Naive thymus-derived CD4-positive, alpha-beta T cell (primary cell): Measurements from ENCODE around the gene RNF125. TPM values are rescaled to one million over a fixed set of nuclear protein-coding genes. Genes with fewer than 3 reads are reported as not detected.
"Not testable (repeated sequence)": the region's sequence is repeated elsewhere in the genome, so short reads cannot be mapped to it uniquely, and the experiment has no call there.

Experiments
- ATAC-seq: fragments of 150-1000 bp; cut with Tn5 transposase; 2 replicates; pipeline ENCODE4 v1.10.0; 2021; ENCODE audit warnings: mild to moderate bottlenecking, moderate library complexity
- CTCF ChIA-PET: fragments of 350-600 bp; sonication (Branson Sonifier 250); formaldehyde crosslinking; loops from one replicate; lab custom pipeline; 2021; ENCODE audit warnings: antibody characterized with exemption; lab: Charles Lee
- POLR2A ChIA-PET: fragments of 350-600 bp; sonication (Branson Sonifier 250); formaldehyde crosslinking; loops from one replicate; lab custom pipeline; 2021; ENCODE audit warnings: antibody characterized with exemption, inconsistent platforms; lab: Charles Lee
- DNase-seq, 9 donors: peaks; one replicate each; pipeline versions ENCODE4 v3.0.0 to v3.0.0-alpha.2; 2020 to 2022; ENCODE audit warnings: mixed read lengths in 1 of 9
- H3K27ac ChIP-seq: one replicate; pipeline ENCODE4 v1.7.0; 2013; ENCODE audit warnings: mild to moderate bottlenecking, low read depth, low read length, moderate library complexity
- H3K27me3 ChIP-seq, 2 donors: one replicate each; pipeline ENCODE4 v1.7.0; 2013; ENCODE audit warnings: low read length in 2 of 2, mild to moderate bottlenecking in 2 of 2, moderate library complexity in 2 of 2; ENCODE audit not compliant: control insufficient read depth in 2 of 2, insufficient read depth in 2 of 2
- H3K36me3 ChIP-seq, 3 experiments: 1 replicate in 2 of 3; 2 replicates in 1 of 3; pipeline ENCODE4 v1.7.0; 2013; ENCODE audit warnings: low read length in 3 of 3, mild to moderate bottlenecking in 3 of 3, moderate library complexity in 1 of 3; ENCODE audit not compliant: insufficient read depth in 3 of 3, control insufficient read depth in 2 of 3
- H3K4me1 ChIP-seq, 2 donors: one replicate each; pipeline ENCODE4 v1.7.0; 2013; ENCODE audit warnings: low read length in 2 of 2, mild to moderate bottlenecking in 2 of 2, moderate library complexity in 1 of 2; ENCODE audit not compliant: control insufficient read depth in 2 of 2, insufficient read depth in 2 of 2
- H3K4me3 ChIP-seq: 2 replicates; pipeline ENCODE4 v1.7.0; 2013; ENCODE audit warnings: mild to moderate bottlenecking, low read length
- H3K9me3 ChIP-seq, 3 experiments: 1 replicate in 2 of 3; 2 replicates in 1 of 3; pipeline ENCODE4 v1.7.0; 2013; ENCODE audit warnings: low read length in 3 of 3; ENCODE audit not compliant: control insufficient read depth in 2 of 3
- H3K27ac Mint-ChIP-seq, 9 donors: one replicate each; pipeline ENCODE4 v1.8.0; 2020 to 2022; ENCODE audit warnings: mixed read lengths in 9 of 9, mild to moderate bottlenecking in 8 of 9, moderate library complexity in 5 of 9, inconsistent platforms in 2 of 9
- H3K27me3 Mint-ChIP-seq, 5 donors: one replicate each; pipeline ENCODE4 v1.8.0; 2021 to 2022; ENCODE audit warnings: mixed read lengths in 5 of 5, mild to moderate bottlenecking in 1 of 5
- H3K36me3 Mint-ChIP-seq, 5 donors: one replicate each; pipeline ENCODE4 v1.8.0; 2020 to 2022; ENCODE audit warnings: mixed read lengths in 5 of 5, mild to moderate bottlenecking in 3 of 5, inconsistent platforms in 1 of 5
- H3K4me1 Mint-ChIP-seq, 7 donors: one replicate each; pipeline ENCODE4 v1.8.0; 2020 to 2022; ENCODE audit warnings: mixed read lengths in 7 of 7, mild to moderate bottlenecking in 3 of 7, inconsistent platforms in 1 of 7
- H3K4me3 Mint-ChIP-seq, 10 donors: one replicate each; pipeline ENCODE4 v1.8.0; 2020 to 2022; ENCODE audit warnings: mild to moderate bottlenecking in 10 of 10, mixed read lengths in 10 of 10, moderate library complexity in 6 of 10, inconsistent platforms in 2 of 10
- H3K9me3 Mint-ChIP-seq, 11 donors: one replicate each; pipeline ENCODE4 v1.8.0; 2020 to 2022; ENCODE audit warnings: mixed read lengths in 11 of 11, mild to moderate bottlenecking in 4 of 11, inconsistent platforms in 1 of 11, moderate library complexity in 1 of 11
- intact Hi-C, 2 donors: fragments of 100-400 bp; cut with micrococcal nuclease; formaldehyde crosslinking; loops; one replicate each; pipeline ENCODE4 v1.15.1; 2023
- polyA plus RNA-seq, 2 donors: library from polyadenylated mRNA; unstranded; fragments of 300-500 nt; fragmentation: Illumina TruSeq; gene quantifications; one replicate each; pipeline ENCODE4 v1.2.3, GENCODE V29; 2021
- total RNA-seq, 6 experiments: library from RNA in 5 of 6; stranded (reverse) in 5 of 6; gene quantifications; 1 replicate in 5 of 6; 2 replicates in 1 of 6; pipeline ENCODE4 v1.2.3 and lab custom pipeline; 2021 to 2026

The RNF125 gene
- total and polyA plus RNA-seq, 7 experiments from 2014 or later = 20.9 to 64.7 (median 37.1) TPM

DNA sequence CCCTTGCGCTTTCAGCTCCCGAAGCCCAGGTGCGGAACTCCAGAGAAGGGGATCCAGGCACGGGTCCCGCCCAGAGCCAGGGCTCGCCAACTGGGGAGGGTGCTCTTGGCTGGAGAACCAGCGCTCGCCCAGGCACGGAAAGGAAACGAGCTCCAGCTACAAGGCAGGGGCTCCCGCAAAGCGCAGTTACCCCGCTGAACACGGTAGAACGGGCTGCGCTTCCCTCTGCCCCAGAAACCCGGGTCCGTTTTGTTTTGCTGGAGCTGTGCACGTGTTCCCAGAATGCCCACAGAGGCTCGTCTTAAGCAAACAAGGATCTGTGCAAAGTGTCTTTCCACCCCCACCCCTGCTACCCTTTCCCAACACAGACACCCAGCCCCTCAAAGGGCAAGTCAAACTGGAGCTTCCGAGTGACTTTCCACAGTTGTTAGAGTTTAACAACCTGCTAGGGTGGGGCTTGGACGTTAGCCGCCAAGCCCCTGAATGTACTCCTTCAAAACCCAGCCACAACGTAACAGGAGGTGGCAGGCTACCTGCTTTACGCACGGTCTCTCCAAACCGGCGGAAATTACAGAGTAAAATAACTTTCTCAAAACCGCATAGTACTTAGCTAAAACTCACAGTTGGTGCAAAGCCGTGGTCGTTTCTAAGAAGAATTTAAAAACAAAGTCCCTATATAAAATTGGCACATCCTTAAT is 775 bp downstream of the RNF125 start:
- peak; percentile 40 to 90 (median 86) for DNase-seq
- peak; percentile 58 for ATAC-seq
- H3K27me3 Mint-ChIP-seq = peaks cover 0 to 1% (median 0%) of the 10 kb centered on the region in 5 donors
- ChIA-PET CTCF (interaction anchor here (0.6 to 3.9 kb wide), 15 partner anchors 9 to 81 kb away, joined by 3 to 18 read pairs (median 5); partner anchors contain the start of gene TRAPPC8), POLR2A (interaction anchor here (0.6 to 4.6 kb wide), 27 partner anchors 8 to 452 kb away, joined by 3 to 100 read pairs (median 5); partner anchors contain the start of genes GAREM1, RNF138 and TRAPPC8)
- peak overlapping the region; percentile 87 for H3K27ac ChIP-seq
- peaks cover 0 to 3% (median 0%) of the 10 kb centered on the region in 11 donors for H3K9me3 Mint-ChIP-seq
- peak overlapping the region; percentile 87 to 99 (median 96) for H3K27ac Mint-ChIP-seq
- H3K36me3 Mint-ChIP-seq = peaks cover 0 to 25% (median 8%) of the 10 kb centered on the region in 5 donors
- peak overlapping the region; percentile 87 to 99 (median 96) for H3K4me3 Mint-ChIP-seq
- no peaks in the 10 kb centered on the region for H3K27me3 ChIP-seq
- H3K4me1 Mint-ChIP-seq = peaks cover 36 to 76% (median 54%) of the 10 kb centered on the region in 7 donors
- peaks cover 0 to 15% (median 0%) of the 10 kb centered on the region in 3 experiments for H3K36me3 ChIP-seq
- H3K4me1 ChIP-seq = peaks cover 34% of the 10 kb centered on the region in 2 donors
- intact Hi-C loops = loop anchor here (2.0 to 5.0 kb wide), 3 partner anchors 35 to 38 kb away; no protein-coding TSS in a partner anchor
- peak overlapping the region; percentile 89 for H3K4me3 ChIP-seq
- H3K9me3 ChIP-seq = no peaks in the 10 kb centered on the region

DNA sequence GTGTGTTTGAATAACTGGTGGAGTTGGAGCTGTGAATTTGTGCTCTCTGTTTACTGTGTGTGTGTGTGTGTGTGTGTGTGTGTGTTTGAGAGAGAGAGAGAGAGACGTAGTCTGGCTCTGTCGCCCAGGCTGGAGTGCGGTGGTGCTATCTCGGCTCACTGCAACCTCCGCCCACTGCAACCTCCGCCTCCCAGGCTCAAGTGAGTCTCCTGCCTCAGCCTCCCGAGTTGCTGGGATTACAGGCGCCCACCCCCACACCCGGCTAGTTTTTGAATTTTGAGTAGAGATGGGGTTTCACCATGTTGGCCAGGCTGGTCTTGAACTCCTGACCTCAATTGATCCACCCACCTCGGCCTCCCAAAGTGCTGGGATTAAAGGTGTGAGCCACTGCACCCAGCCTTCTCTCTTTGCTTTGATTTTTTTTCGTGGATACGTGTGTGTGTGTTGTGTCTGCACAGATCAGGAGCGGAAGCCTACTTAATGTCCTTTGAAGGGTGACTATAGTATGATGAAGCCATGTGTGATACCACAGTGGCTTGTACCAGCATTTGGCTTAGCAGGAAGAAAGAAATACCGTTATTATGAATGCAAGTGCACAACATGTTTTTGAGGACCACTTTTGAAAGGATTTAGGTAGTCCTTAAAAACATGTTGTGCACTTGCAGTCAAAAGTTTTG is 1.5 kb downstream of the RNF125 start:
- Histone ChIP-seq H3K4me1 (peaks cover 34 to 37% of the 10 kb centered on the region in 2 donors), H3K27ac (peak overlapping the region; percentile 87), H3K4me3 (peak overlapping the region; percentile 89), H3K36me3 (peaks cover 0 to 15% (median 0%) of the 10 kb centered on the region in 3 experiments)
- POLR2A ChIA-PET = interaction anchor here (0.8 to 4.6 kb wide), 20 partner anchors 10 to 451 kb away, joined by 3 to 100 read pairs (median 6); partner anchors contain the start of genes GAREM1, RNF138 and TRAPPC8
- not testable (repeated sequence) for H3K9me3 Mint-ChIP-seq, H3K9me3 ChIP-seq, H3K27me3 Mint-ChIP-seq, H3K27me3 ChIP-seq
- CTCF ChIA-PET = interaction anchor here (0.6 to 3.9 kb wide), 12 partner anchors 8 to 78 kb away, joined by 3 to 18 read pairs (median 6); partner anchors contain the start of gene TRAPPC8
- peak overlapping the region; percentile 87 to 99 (median 96) for H3K27ac Mint-ChIP-seq
- ATAC-seq = peak; percentile 36
- peaks cover 40 to 78% (median 55%) of the 10 kb centered on the region in 7 donors for H3K4me1 Mint-ChIP-seq
- intact Hi-C loops = loop anchor here (1.0 to 5.0 kb wide), 4 partner anchors 29 to 38 kb away; no protein-coding TSS in a partner anchor
- peak in 8 of 9 donors; percentile 22 to 62 (median 43) for DNase-seq
- H3K36me3 Mint-ChIP-seq = peaks cover 3 to 27% (median 10%) of the 10 kb centered on the region in 5 donors
- H3K4me3 Mint-ChIP-seq = peak overlapping the region; percentile 87 to 99 (median 96)

DNA sequence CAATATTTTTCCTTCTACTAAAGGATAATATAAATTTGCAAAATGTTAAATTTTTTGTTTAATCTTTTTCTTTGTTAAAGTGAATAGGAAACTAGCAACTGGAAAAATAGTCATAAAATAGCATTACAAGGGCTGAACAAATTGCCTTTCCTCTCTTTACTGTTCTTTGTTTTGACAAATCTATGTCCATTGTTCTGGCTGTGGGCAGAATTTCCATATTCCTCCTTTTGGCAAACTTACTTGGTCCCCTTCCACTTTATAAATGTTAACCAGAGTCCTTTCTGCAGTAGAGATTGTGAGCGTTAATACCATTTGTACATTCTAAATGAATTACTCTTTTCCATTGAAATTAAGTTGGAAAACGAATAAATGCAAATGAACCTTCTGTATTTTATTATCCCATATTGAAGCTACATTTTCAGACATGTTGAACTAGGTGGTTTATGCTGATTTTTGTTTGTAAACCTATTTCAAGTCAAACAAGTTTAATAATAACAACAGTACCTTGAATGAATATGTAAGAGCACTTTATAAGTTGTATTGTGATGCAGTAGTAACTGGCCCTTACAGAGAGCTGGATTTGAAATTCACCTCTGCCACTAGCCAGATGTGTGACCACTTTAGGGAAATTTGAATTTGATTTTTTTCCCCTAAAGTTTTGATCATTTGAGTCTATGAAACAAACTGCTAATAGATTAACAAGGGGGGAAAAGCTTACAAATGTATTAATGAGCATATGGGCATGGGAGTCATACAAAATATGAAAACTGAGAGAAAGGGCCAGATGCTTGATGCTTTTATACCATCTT is 3.3 kb downstream of the RNF125 start:
- ChIA-PET CTCF (interaction anchor here (0.5 to 3.9 kb wide), 4 partner anchors 16 to 78 kb away, joined by 3 to 16 read pairs (median 4); no protein-coding TSS in a partner anchor), POLR2A (interaction anchor here (1.0 to 2.4 kb wide), 4 partner anchors 8 to 69 kb away, joined by 3 to 11 read pairs (median 4); partner anchors contain the start of gene RNF138)
- Histone ChIP-seq H3K36me3 (peaks cover 0 to 15% (median 0%) of the 10 kb centered on the region in 3 experiments), H3K4me3 (no peak overlapping the region), H3K27ac (no peak overlapping the region), H3K27me3 (no peaks in the 10 kb centered on the region), H3K4me1 (peaks cover 43 to 53% of the 10 kb centered on the region in 2 donors), H3K9me3 (no peaks in the 10 kb centered on the region)
- peak overlapping the region; percentile 5 to 96 (median 66) for H3K27ac Mint-ChIP-seq
- ATAC-seq = no peak
- H3K27me3 Mint-ChIP-seq = no peaks in the 10 kb centered on the region
- peak overlapping the region; percentile 39 to 99 (median 82) for H3K4me3 Mint-ChIP-seq
- no peak for DNase-seq
- peaks cover 35 to 78% (median 58%) of the 10 kb centered on the region in 7 donors for H3K4me1 Mint-ChIP-seq
- H3K36me3 Mint-ChIP-seq = peaks cover 4 to 36% (median 18%) of the 10 kb centered on the region in 5 donors
- intact Hi-C loops = no loop called here
- H3K9me3 Mint-ChIP-seq = peaks cover 0 to 3% (median 0%) of the 10 kb centered on the region in 11 donors

DNA sequence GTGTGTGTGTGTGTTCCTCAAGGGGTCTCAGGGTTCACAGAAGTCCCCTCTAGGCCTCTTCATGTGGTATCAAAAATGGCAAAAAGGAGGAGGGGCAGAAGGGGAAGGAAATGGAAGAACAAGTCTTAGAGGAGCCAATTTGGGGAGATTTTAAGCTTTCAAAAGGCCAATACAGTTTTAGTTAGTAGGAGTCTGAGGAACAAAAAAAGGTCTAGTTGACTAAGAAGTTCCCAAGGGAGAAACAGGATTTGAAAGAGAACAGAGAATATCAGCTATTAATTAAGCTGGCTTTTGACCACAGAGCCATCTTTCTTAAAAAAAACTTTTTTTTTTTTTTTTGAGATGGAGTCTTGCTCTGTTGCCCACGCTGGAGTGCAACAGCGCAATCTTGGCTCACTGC is 7.1 kb downstream of the RNF125 start:
- intact Hi-C loops = no loop called here
- Histone ChIP-seq H3K36me3 (peaks cover 0 to 11% (median 3%) of the 10 kb centered on the region in 3 experiments), H3K9me3 (no peaks in the 10 kb centered on the region), H3K27me3 (no peaks in the 10 kb centered on the region), H3K27ac (no peak overlapping the region), H3K4me3 (no peak overlapping the region), H3K4me1 (peaks cover 52 to 67% of the 10 kb centered on the region in 2 donors)
- DNase-seq = no peak
- H3K27me3 Mint-ChIP-seq = no peaks in the 10 kb centered on the region
- peaks cover 0 to 1% (median 0%) of the 10 kb centered on the region in 11 donors for H3K9me3 Mint-ChIP-seq
- peaks cover 4 to 41% (median 25%) of the 10 kb centered on the region in 5 donors for H3K36me3 Mint-ChIP-seq
- H3K27ac Mint-ChIP-seq = peak overlapping the region in 6 of 9 donors; percentile 10 to 81 (median 53)
- POLR2A ChIA-PET = interaction anchor here (0.9 to 1.5 kb wide), 2 partner anchors 41 to 66 kb away, joined by 3 to 4 read pairs; partner anchors contain the start of gene RNF138
- CTCF ChIA-PET = no interaction called here
- H3K4me3 Mint-ChIP-seq = peak overlapping the region; percentile 36 to 92 (median 66)
- H3K4me1 Mint-ChIP-seq = peaks cover 53 to 93% (median 77%) of the 10 kb centered on the region in 7 donors
- no peak for ATAC-seq

DNA sequence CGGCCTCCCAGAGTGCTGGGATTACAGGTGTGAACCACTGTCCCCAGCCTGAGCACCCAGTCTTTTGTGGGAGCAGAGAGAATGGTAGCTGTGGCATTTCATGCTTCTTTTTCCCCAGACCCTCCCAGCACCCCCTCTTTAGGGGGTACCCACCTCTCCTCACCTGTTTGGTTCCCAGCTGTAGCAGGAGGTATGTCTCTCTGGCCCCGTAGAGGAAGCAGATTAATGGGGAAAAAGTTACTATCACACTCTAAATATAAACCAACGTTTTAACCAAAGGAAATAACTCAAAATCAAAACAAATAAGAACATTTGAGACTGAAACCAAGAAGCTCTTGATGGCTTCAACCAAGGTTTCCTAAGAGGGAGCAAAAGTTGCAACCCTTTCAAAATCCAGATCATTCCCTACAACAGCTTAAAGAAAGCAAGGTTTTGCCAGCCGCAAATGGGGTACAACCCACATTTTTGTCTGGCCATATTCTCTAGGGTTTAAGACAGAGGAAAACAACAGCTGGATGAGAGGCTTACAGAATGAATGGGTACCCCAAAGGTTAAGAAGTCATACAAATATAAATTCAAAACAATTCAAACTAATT is 8.0 kb downstream of the RNF125 start:
- Mint-ChIP-seq H3K4me3 (peak overlapping the region; percentile 50 to 92 (median 74)), H3K4me1 (peaks cover 47 to 92% (median 81%) of the 10 kb centered on the region in 7 donors), H3K27me3 (no peaks in the 10 kb centered on the region), H3K27ac (peak overlapping the region in 8 of 9 donors; percentile 3 to 89 (median 77)), H3K36me3 (peaks cover 4 to 46% (median 32%) of the 10 kb centered on the region in 5 donors), H3K9me3 (peaks cover 0 to 1% (median 0%) of the 10 kb centered on the region in 11 donors)
- Histone ChIP-seq H3K4me3 (no peak overlapping the region), H3K27ac (no peak overlapping the region), H3K36me3 (peaks cover 0 to 16% (median 10%) of the 10 kb centered on the region in 3 experiments), H3K4me1 (peaks cover 51 to 61% of the 10 kb centered on the region in 2 donors), H3K9me3 (no peaks in the 10 kb centered on the region), H3K27me3 (no peaks in the 10 kb centered on the region)
- ATAC-seq (no peak), DNase-seq (no peak)
- ChIA-PET POLR2A (interaction anchor here (0.6 to 1.5 kb wide), 3 partner anchors 14 to 66 kb away, joined by 3 to 4 read pairs (median 3); partner anchors contain the start of gene RNF138), CTCF (no interaction called here)
- intact Hi-C loops = no loop called here
